Skeletal muscle satellite cell (primary cell): ENCODE data around the gene SPDEF.

ENCODE experiments used
- H3K27me3 ChIP-seq: 2 replicates; pipeline ENCODE4 v1.7.0; 2013; ENCODE audit warnings: low read length; ENCODE audit not compliant: control insufficient read depth, insufficient read depth
- H3K36me3 ChIP-seq: 2 replicates; pipeline ENCODE4 v1.7.0; 2013; ENCODE audit warnings: mild to moderate bottlenecking, control low read depth, low read length; ENCODE audit not compliant: insufficient read depth
- H3K4me1 ChIP-seq: 2 replicates; pipeline ENCODE4 v1.7.0; 2013; ENCODE audit warnings: low read length; ENCODE audit not compliant: control insufficient read depth, insufficient read depth
- H3K4me2 ChIP-seq: 2 replicates; pipeline ENCODE4 v1.7.0; 2013; ENCODE audit warnings: mild to moderate bottlenecking, low read length
- H3K4me3 ChIP-seq: 2 replicates; pipeline ENCODE4 v1.7.0; 2013; ENCODE audit warnings: low read length
- H3K9ac ChIP-seq: 2 replicates; pipeline ENCODE4 v1.7.0; 2013; ENCODE audit warnings: mild to moderate bottlenecking, low read depth, low read length, moderate library complexity
- H3K9me3 ChIP-seq: replicated peaks from 2 replicates; pipeline ENCODE4 v1.7.0; 2013; ENCODE audit warnings: mild to moderate bottlenecking, control low read depth, low read length

SPDEF gene

DNA sequence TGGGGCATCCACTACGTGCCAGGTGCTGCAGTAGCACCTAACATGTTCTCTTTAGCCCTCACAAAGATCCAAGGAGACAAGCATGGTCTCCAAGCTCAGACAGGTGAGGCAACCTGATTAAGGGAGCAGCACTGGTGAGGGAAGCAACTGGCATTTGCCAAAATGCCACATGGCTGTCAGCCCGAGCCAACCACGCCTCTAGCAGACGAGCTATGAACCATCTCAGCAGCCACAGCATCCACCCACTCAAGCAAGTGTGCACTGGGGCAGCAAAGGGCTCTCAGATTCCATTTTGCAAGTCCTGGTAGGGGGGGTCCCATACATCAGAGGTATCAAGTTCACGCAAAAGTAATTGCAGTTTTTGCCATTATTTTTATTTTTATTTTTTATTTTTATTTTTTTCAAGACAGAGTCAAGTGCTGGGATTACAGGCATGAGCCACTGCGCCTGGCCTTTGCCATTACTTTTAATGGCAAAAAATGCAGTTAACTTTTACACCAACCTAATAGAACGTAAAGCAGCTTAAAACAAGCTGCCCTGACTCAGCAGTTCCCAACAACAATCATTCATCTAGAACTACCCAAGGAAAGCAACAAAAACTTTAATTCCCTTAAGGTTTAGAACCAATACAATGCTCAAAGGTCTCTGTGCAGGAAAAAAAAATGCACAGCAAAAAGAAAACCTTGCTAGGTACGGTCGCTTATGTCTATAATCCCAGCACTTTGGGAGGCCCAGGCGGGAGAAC is 36.3 kb upstream of the SPDEF start:
- peaks cover 12% of the 10 kb centered on the region for H3K4me1 ChIP-seq
- no peak overlapping the region for H3K4me2 ChIP-seq
- no peaks in the 10 kb centered on the region for H3K27me3 ChIP-seq
- no peaks in the 10 kb centered on the region for H3K9me3 ChIP-seq
- no peak overlapping the region for H3K9ac ChIP-seq
- peaks cover 15% of the 10 kb centered on the region for H3K36me3 ChIP-seq
- no peak overlapping the region for H3K4me3 ChIP-seq

DNA sequence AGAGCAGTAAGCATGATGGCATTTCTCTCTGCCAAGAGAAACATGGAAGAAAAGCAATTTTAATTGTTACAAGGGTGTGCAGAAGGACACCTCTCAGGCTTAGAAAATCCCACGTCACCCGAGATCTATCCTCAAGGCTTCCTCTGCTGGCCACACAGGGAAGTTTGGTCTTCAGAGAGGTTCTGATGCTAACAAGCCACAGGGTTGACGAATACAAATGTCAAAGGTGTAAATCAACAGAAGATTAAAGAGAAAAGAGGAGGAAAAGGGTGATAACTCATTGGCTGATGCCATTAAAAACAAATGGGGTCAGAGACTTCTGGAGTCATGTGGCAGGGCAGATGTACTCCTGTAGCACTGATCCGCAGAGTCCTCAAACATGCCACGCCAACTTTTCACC is 33.6 kb upstream of the SPDEF start:
- Histone ChIP-seq H3K36me3 (peaks cover 22% of the 10 kb centered on the region), H3K4me3 (no peak overlapping the region)

DNA sequence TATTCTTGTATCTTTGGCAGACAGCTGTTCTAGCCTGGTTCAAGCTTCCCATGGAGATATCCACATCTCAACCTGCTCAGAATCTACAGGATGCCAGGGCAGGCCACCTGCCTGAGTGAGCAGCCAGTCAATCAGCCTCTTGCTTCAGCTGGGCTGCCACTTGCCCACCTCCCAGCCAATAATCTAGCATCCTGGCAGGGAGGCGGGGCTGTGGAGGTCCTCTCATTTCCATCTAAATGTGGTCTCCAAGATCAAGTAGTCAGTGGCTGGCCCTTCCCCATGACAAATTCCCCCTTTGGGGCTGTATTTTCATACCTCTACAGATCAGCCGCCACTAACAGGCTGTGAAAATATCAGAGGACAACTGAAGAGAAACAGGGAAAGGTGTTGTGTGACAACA is 33.0 kb upstream of the SPDEF start:
- H3K27me3 ChIP-seq: no peaks in the 10 kb centered on the region
- peaks cover 6% of the 10 kb centered on the region for H3K4me1 ChIP-seq
- no peak overlapping the region for H3K4me2 ChIP-seq
- no peak overlapping the region for H3K9ac ChIP-seq
- peaks cover 22% of the 10 kb centered on the region for H3K36me3 ChIP-seq
- no peaks in the 10 kb centered on the region for H3K9me3 ChIP-seq
- H3K4me3 ChIP-seq: no peak overlapping the region

More for the DNA sequence above, 33.6 kb upstream of the SPDEF start:
- Histone ChIP-seq H3K4me2 (no peak overlapping the region), H3K27me3 (no peaks in the 10 kb centered on the region), H3K4me1 (peaks cover 6% of the 10 kb centered on the region), H3K9ac (no peak overlapping the region), H3K9me3 (no peaks in the 10 kb centered on the region)

DNA sequence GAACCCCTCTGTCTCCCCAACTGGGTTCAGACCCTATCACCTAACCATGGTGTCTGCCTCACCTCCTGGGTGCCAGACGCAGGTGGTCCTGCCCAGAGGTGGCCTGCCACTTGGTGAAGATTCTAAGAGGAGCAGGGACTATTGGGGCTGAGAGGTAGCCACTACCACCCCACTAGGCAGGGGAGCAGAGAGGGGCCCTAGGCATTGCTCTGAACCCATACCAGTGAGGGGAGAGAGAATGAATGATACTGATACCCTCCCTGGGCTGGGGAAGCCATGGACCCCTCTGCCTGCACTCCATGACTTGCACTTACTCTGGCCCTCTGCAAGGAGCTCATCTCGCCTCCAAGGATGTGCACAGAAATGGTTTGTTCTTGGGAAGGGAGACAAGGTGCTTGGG is 31.7 kb upstream of the SPDEF start:
- Histone ChIP-seq H3K4me3 (no peak overlapping the region), H3K36me3 (peaks cover 22% of the 10 kb centered on the region), H3K4me1 (peaks cover 6% of the 10 kb centered on the region), H3K4me2 (no peak overlapping the region), H3K27me3 (no peaks in the 10 kb centered on the region), H3K9ac (no peak overlapping the region), H3K9me3 (no peaks in the 10 kb centered on the region)

DNA sequence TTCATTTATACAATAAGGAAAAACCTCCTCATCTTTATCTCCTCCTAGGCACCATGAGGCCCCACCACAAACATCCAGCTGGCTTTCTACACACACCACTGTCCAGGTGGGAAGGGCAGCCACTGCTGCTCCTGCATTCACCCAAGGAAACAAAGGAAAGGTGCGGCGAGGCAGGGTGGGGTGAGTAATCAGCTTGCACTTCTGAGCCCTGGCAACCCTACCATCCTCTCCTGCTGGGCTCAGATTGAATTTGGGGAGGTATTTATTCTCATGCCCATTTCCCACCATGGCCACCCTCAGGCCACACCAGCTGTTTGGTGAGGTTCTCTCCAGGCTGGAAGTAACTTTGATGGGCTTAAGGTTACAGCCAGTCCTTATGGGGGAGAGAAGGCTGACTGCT is 31.2 kb upstream of the SPDEF start:
- Histone ChIP-seq H3K36me3 (peaks cover 19% of the 10 kb centered on the region), H3K4me3 (no peak overlapping the region), H3K4me1 (peaks cover 6% of the 10 kb centered on the region), H3K27me3 (no peaks in the 10 kb centered on the region), H3K9me3 (no peaks in the 10 kb centered on the region), H3K9ac (no peak overlapping the region), H3K4me2 (no peak overlapping the region)

DNA sequence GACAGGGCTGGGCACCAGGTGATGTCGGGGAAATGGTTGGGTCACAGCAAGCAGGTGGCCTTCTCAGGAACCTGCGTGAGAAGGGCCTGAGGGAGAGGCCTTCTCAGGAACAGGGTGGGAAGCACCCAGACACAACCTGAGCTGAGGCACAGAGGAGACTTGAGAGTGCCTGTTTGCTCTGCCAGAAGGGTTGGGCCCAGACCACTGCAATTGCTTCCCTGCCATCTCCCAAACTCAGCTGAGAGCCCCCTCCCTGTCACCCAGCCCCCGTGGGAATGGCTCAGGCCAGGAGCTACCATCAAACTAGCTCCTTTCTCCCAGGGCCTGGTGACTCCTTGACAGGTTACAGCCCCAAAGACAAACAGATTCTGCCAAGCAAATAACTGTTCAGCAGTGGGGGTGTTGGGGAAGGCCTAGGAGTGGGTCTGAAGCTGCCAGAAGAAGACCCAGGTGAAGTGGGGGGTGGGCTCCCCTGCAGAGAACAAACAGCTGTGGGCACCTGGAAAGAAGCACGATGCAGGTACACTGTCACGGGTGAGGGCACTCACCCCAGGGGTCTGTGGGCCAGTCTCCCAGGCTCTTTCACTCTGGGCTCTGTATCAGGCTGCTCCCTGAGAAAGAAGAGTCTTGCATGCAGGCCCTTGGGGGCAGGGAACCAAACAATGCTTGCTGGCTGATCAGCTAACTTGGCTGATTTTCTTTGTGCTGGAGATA is 30.4 kb upstream of the SPDEF start:
- no peaks in the 10 kb centered on the region for H3K9me3 ChIP-seq
- H3K36me3 ChIP-seq: peaks cover 19% of the 10 kb centered on the region
- peaks cover 6% of the 10 kb centered on the region for H3K4me1 ChIP-seq
- no peak overlapping the region for H3K9ac ChIP-seq
- no peak overlapping the region for H3K4me2 ChIP-seq
- no peak overlapping the region for H3K4me3 ChIP-seq
- no peaks in the 10 kb centered on the region for H3K27me3 ChIP-seq

DNA sequence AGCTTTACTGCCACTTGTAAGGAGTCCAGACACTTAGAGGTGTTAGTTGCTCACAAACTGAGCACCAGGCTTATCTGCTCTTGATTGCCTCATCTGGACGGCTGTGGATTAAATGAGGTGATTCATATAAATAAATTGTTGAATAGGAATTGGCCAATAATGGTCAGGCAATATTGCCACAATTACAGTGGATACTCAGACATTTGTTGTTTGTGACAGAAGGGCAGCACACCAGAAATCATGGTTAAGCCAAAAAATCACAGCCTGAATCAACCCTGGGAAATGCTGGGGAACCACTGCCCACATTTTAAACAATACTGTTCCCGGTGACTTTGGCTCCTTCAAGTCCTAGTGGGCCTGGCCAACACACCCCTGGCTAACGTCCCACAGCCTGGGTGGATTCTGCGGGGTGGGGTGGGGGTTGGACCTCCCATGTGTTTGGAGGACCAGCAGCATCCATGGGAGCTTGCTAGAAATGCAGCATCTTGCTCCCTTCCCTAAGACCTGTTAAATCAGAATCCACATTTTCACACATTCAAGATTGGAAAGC is 29.5 kb upstream of the SPDEF start:
- no peak overlapping the region for H3K4me2 ChIP-seq
- peaks cover 6% of the 10 kb centered on the region for H3K4me1 ChIP-seq
- no peaks in the 10 kb centered on the region for H3K27me3 ChIP-seq
- H3K9ac ChIP-seq: no peak overlapping the region
- no peaks in the 10 kb centered on the region for H3K9me3 ChIP-seq
- peaks cover 19% of the 10 kb centered on the region for H3K36me3 ChIP-seq
- H3K4me3 ChIP-seq: no peak overlapping the region

DNA sequence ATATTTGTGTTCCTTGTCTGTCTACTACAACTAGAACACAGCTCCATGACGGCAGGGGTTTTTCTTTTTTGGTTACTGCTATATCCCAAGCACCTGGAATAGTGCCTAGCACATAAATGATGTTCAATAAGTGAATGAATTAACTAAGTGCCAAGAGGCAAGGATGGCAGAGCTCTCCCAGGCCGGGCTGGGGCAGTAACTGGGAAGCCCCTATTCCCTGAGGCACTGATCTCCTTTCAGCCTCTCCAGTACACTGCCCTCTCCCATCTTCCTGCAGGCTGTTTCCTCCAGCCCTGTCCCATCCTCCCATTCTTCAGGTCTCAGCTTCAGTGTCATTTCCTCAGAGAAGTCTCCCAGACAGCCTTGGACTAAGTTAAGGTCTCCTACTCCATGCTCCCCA is 29.0 kb upstream of the SPDEF start:
- Histone ChIP-seq H3K4me3 (no peak overlapping the region), H3K36me3 (peaks cover 19% of the 10 kb centered on the region), H3K9me3 (no peaks in the 10 kb centered on the region), H3K4me2 (no peak overlapping the region), H3K9ac (no peak overlapping the region), H3K27me3 (no peaks in the 10 kb centered on the region), H3K4me1 (peaks cover 6% of the 10 kb centered on the region)

DNA sequence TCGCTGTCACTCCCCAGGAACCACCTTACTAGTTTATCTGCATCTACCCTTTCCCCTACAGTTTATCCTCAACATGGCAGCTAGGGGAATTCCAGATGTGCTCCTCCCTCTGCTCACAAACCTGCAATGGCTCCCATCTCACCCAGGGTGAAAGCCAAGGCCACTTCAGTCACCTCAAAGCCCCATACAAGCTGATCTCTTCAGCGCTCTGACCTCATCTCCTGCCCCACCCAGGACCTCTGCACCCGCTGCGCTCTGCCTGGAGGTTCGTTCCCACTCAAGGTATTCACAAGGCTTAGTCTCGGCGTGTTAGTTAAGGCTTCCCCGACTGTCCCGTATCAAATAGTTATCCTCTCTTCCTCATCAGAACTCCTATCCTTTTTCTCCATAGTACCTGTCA is 28.6 kb upstream of the SPDEF start:
- no peak overlapping the region for H3K4me2 ChIP-seq
- no peaks in the 10 kb centered on the region for H3K27me3 ChIP-seq
- H3K4me3 ChIP-seq: no peak overlapping the region
- no peaks in the 10 kb centered on the region for H3K9me3 ChIP-seq
- H3K4me1 ChIP-seq: peaks cover 6% of the 10 kb centered on the region
- peaks cover 19% of the 10 kb centered on the region for H3K36me3 ChIP-seq
- H3K9ac ChIP-seq: no peak overlapping the region

DNA sequence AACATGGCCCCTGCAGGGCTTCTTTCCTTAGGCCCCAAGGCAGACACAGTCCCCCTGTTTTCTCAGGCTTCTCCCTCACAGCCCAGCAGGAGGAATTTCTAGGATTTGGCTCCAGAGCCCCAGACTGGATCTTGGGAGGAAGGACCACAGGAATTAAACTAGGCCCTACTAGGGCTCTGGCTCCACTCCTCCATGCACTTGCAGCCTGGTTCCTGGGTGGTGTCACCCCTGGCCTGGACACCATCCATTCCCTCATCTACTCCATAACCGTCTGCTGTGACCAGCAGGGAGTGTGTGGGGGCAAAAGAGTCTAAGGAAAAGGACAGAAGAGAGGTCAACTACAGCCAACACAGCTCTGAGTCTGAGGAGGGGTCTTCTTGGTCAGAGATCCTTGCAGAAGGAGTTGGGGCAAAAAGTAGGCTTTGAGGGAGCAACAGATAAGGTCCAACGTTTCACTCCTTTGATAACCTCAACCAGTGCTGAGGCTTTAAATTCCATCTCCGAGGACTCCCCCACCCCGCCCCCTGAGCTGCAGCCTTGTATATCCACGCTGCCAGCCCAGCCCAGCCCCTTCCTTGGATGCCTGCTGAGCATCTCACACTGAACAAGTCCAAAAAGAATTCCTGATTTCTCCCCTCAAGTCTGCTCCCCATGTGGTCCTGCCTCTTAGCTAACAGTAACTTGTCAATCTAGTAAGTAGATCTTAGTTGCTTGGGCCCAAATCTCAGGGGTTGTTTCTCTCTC is 27.9 kb upstream of the SPDEF start:
- Histone ChIP-seq H3K4me1 (peaks cover 6% of the 10 kb centered on the region), H3K36me3 (peaks cover 14% of the 10 kb centered on the region), H3K27me3 (no peaks in the 10 kb centered on the region)

DNA sequence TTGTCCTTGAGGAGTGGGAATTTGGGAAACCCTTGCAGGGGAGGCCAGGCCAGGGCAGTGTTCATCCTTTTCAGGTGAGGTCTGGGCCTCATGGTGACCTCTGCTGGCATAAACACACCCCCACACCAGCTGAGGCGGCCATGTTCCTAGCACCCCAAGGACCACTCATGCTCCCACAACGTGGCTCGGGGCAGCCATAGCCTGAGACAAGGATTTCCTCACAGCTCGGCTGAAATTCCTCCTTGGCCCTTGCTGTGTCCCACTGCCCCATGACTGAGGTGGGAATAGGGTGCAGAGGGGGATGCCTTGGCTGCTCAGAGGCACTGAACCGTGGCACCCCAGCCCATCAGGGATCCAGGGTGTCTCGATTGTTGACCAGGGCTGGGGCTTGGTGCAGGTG is 27.3 kb upstream of the SPDEF start:
- no peak overlapping the region for H3K4me3 ChIP-seq
- H3K36me3 ChIP-seq: peaks cover 13% of the 10 kb centered on the region
- no peaks in the 10 kb centered on the region for H3K27me3 ChIP-seq
- H3K9me3 ChIP-seq: no peaks in the 10 kb centered on the region
- H3K4me2 ChIP-seq: no peak overlapping the region
- peaks cover 6% of the 10 kb centered on the region for H3K4me1 ChIP-seq
- H3K9ac ChIP-seq: no peak overlapping the region

More for the DNA sequence above, 27.9 kb upstream of the SPDEF start:
- no peak overlapping the region for H3K4me2 ChIP-seq
- no peak overlapping the region for H3K9ac ChIP-seq
- H3K4me3 ChIP-seq: no peak overlapping the region
- no peaks in the 10 kb centered on the region for H3K9me3 ChIP-seq
